ENCODE data around the gene FGFRL1. TPM values are rescaled to one million over a fixed set of nuclear protein-coding genes. Genes with fewer than 3 reads are reported as not detected.
"Not testable (repeated sequence)": the region's sequence is repeated elsewhere in the genome, so short reads cannot be mapped to it uniquely, and the experiment has no call there.

Gene FGFRL1
- total RNA-seq, 1 experiment from 2014 or later = 28.5 TPM

- in situ Hi-C loops (cut with HindIII; ENCODE audit: low sequenced_read_pairs) = loop anchor here (5.0 to 10.0 kb wide), 2 partner anchors 41 to 62 kb away; partner anchors contain the start of genes GAK and TMEM175
- no peak for DNase-seq (ENCODE audit: low spot score)
Measured at GRCh38 chr4:972651-973424, 38.6 kb upstream of the FGFRL1 start.

DNA sequence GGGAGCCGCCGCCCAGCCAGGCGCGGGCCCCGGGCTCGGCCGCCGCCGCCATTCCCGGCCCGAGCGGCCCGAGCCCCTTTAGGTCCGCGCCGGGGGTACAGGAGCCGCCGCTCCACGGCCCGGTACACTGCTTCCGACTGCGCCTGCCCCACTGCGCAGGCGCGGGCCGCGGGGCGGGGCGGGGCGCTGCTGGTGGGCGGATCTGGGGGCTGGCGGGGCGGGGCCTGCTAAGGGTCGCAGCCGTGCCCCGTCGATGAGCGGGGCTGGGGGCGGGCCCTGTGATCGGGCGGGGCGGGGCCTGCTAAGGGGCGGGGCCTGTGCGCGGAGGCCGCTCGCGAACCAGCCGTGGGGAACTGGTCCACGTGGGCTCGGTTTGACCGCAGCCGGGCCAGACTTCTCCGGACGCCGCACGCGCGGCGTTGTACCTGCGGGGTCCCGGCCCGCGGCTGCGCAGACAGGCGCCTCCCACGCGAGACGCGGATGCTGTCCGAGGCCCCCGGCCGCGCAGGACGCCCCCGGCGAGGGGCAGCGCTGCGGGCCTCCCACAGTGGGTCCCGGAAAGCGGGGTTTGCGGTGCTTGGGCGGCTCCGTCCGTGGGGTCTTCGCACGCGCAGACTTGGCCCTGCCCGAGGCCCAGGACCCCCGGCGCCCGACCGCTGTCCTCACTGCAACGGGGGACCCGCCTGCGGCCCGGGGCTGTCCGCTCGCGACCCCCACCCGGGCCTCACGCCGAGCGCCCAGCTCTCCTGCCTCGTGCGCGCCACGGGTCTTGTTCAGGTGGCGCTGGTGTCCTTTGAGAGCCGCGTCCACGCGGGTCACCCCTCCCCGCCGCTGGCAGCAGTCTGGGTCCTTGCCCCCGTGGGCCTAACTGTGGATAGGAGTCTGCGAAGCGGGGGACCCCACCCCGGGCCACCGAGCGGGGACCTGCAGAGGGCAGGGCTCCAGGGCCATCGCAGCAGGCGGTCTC, 37.7 kb upstream of the FGFRL1 start, which contains the start of gene DGKQ:
TSS of gene DGKQ (minus strand) at position 139 of the 967 bp plus-strand sequence. CDS start at position 52, 87 bp downstream.
- peak; percentile 89 for DNase-seq (ENCODE audit: low spot score)
- in situ Hi-C loops (cut with HindIII; ENCODE audit: low sequenced_read_pairs) = loop anchor here (5.0 to 10.0 kb wide), 2 partner anchors 41 to 61 kb away; partner anchors contain the start of genes GAK and TMEM175

DNA sequence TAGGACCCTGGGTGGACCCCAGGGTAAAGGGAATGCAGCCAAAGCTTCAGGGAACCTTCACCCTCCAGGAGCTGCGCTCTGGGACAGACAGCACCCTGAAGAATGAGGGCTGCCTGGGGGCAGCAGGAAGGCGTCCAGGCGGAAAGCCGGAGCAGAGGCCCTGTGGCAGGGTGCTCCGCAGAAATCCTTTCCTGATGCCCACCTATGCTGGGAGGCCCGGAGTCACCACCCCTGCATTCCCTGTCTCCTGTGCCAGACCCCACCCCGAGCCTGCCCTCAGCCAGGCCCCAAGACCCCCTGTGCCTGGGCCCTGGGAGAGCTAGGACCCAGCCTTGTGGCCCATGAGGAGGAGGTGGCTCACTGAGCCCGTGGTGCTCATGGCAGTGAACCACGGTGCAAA, 36.8 kb upstream of the FGFRL1 start:
- in situ Hi-C loops (cut with HindIII; ENCODE audit: low sequenced_read_pairs) = loop anchor here (5.0 to 10.0 kb wide), 2 partner anchors 42 to 60 kb away; partner anchors contain the start of genes GAK and TMEM175
- no peak for DNase-seq (ENCODE audit: low spot score)

GRCh38 chr4:976016-976415, 35.4 kb upstream of the FGFRL1 start:
- in situ Hi-C loops (cut with HindIII; ENCODE audit: low sequenced_read_pairs) = loop anchor here (10.0 kb wide), 1 partner anchor 59 kb away; no protein-coding TSS in a partner anchor
- DNase-seq (ENCODE audit: low spot score) = not testable (repeated sequence)

GRCh38 chr4:978957-979701, 32.3 kb upstream of the FGFRL1 start:
- DNase-seq (ENCODE audit: low spot score) = no peak
- in situ Hi-C loops (cut with HindIII; ENCODE audit: low sequenced_read_pairs) = loop anchor here (10.0 kb wide), 1 partner anchor 56 kb away; no protein-coding TSS in a partner anchor

- in situ Hi-C loops (cut with HindIII; ENCODE audit: low sequenced_read_pairs) = no loop called here
- no peak for DNase-seq (ENCODE audit: low spot score)
Measured at GRCh38 chr4:982291-982690, 29.1 kb upstream of the FGFRL1 start.

DNA sequence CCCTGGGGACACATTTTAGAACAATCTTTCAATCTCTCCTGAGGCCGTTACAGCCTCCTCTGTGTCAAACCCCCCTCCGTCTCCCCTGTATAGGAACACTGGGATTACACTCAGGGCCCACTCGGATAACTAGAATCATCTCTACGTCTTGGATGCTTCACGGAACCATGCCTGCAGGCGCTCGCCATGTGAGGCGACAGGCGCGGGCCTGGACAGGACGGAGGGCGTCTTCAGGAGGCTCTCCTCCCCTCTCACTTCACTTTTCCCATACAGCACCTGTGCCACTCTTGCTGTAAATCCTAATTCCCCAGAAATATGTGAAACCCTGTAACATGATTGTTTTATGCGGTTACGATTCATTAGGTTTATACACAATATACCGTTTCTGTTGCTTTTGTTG, 28.6 kb upstream of the FGFRL1 start:
- DNase-seq (ENCODE audit: low spot score) = no peak
- in situ Hi-C loops (cut with HindIII; ENCODE audit: low sequenced_read_pairs) = no loop called here

DNA sequence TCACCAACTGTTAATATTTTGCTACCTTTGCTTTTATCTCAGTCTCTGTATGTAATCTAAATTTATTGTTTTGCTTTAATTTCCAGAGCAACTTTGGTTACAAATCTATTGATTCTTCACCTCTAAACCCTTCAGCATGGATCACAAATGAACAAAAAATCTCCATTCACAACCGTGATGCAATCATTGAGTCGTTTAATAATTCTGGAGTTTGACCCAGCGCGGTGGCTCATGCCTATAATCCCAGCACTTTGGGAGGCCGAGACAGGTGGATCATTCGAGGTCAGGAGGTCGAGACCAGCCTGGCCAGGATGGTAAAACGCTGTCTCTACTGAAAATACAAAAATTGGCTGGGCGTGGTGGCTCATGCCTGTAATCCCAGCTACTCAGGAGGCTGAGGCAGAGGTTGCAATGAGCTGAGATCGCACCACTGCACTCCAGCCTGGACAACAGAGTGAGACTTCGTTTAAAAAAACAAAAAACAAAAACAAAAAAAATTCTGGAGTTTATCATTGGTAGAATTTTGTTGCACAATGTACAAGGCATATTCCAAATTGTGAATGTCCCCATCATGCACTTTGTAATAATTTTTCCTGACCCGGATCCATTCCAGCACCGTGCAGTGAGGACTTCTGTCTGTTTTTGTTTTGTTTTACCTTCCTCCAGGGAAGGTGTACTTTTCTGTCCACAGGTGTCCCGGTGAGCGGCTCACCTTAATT, 26.9 kb upstream of the FGFRL1 start:
- no peak for DNase-seq (ENCODE audit: low spot score)
- in situ Hi-C loops (cut with HindIII; ENCODE audit: low sequenced_read_pairs) = no loop called here

DNA sequence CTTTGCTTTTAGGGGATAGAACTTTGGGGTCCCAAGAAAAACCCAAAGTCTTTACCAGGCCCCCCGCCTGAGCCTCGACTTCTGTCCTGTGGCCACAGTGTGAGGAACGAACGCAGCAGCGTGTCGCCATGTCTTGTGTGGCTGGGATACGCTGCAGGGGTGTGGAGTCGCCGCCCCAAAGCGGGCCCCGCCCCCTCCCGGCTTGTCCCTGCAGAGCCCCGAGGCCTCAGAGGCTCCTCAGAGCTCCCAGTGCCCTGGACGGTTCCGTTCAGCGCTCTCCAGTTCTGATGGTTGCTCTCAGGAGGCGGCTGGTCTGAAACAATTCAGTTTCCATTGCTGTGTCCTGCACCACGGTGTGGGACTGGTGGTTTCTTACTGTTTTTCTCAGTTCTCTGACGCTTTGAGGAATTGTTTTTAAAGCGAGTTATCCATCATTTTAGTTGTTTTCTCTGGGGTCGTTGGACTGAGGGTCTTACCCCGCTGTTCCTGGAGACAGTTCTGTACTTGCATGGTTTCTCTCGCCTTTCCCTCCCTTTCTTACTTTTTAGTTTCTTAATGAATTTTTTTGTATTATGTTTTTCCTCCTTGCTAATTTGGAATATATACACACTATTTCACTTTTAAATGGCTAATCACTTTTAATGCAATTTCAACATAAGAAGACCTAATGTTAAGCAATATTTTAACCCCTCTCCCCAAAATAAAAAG, 26.1 kb upstream of the FGFRL1 start:
- in situ Hi-C loops (cut with HindIII; ENCODE audit: low sequenced_read_pairs) = no loop called here
- DNase-seq (ENCODE audit: low spot score) = peak; percentile 74

GRCh38 chr4:986428-986878, 25.0 kb upstream of the FGFRL1 start:
- peak; percentile 62 for DNase-seq (ENCODE audit: low spot score)
- in situ Hi-C loops (cut with HindIII; ENCODE audit: low sequenced_read_pairs) = no loop called here

DNA sequence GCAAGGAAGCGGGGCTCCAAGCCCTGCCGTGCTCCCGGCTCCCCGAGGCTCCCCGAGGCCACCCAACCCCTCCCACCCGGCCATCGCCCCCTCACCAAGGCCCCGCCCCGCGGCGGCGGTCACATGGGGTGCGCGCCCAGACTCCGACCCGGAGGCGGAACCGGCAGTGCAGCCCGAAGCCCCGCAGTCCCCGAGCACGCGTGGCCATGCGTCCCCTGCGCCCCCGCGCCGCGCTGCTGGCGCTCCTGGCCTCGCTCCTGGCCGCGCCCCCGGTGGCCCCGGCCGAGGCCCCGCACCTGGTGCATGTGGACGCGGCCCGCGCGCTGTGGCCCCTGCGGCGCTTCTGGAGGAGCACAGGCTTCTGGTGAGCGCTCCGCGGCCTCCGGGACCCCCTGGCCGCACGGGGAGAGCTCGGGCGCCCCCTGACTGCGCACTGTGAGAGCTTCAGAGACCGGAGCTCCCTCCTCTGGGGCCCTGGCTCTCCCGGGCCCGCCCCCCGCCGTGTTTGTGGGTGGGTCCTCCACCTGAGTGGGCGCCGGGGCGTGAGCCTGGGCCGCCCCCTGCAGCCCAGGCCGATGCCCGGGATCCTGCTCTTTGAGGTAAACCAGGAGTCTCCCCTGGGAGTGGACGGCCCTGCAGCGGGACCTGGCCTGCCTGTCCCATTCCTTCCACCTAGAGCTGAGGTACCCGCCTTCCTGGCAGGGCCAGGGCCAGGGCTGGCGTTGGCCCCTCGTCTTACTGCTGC, 24.4 kb upstream of the FGFRL1 start, which contains the start of gene IDUA:
TSS of gene IDUA (plus strand) at position 166 of the 745 bp plus-strand sequence. CDS start at position 207, 41 bp downstream.
- DNase-seq (ENCODE audit: low spot score) = peak; percentile 80
- in situ Hi-C loops (cut with HindIII; ENCODE audit: low sequenced_read_pairs) = no loop called here

- in situ Hi-C loops (cut with HindIII; ENCODE audit: low sequenced_read_pairs) = no loop called here
- no peak for DNase-seq (ENCODE audit: low spot score)
Measured at GRCh38 chr4:987624-988513, 23.6 kb upstream of the FGFRL1 start.

DNA sequence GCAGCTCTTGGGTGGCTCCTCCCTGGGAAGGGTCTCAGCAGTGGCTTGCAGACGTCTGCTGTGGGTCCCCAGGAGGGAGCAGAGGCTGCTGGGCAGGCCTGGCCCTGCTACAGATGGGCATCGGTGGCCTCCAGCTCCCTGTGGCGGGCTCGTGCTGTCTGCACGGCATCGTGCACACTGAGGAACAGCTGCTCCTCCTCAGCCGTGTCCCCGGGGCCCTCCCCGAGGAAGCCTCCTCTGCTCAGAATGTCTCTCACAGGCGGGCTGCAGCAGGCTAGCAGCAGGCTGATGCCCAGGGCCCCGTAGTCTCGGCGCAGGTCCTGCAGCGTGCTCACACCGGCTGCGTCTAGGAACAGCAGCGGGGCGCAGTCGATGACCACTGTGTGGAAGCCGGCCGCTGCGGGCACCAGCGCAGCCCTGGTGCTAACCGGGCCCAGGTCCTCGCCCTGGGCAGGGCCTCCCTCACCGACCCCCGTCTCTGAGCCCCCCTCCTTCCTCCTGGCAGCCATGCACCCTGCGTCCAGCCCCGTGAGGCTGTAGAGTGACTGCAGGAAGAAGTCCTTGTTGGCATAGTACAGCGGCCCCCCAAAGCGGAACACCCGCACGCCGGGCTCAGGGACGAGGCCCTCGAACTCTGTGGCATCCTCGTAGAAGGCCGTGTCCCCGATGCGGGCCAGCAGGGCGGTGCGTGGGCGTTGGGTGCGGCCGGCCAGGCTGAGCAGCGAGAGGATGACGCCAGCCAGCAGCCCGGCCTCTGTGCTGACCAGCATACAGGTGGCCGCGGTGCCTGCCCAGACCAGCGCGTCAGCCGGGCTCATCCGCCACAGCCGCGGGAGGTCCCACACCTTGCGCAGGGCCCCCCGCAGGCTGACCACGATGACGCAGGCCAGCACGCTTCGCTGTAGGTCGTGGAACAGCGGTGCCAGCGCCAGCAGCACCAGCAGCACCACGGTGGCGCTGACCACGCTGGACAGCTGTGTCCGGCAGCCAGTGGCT, 22.4 kb upstream of the FGFRL1 start:
- in situ Hi-C loops (cut with HindIII; ENCODE audit: low sequenced_read_pairs) = no loop called here
- DNase-seq (ENCODE audit: low spot score) = no peak

- in situ Hi-C loops (cut with HindIII; ENCODE audit: low sequenced_read_pairs) = no loop called here
- DNase-seq (ENCODE audit: low spot score) = no peak
Measured at GRCh38 chr4:989722-990471, 21.5 kb upstream of the FGFRL1 start.

Measured in G401 (cell line).